Neuronal stem cell (in vitro differentiated cells): ENCODE data around the gene LRTM1.

Experiments
- DNase-seq: peaks from one replicate; pipeline ENCODE4 v3.0.0-alpha.2; 2013; ENCODE audit warnings: low spot score
- H2AFZ ChIP-seq: one replicate; pipeline ENCODE4 v1.6.1; 2013; ENCODE audit warnings: mild to moderate bottlenecking, low read length, inconsistent platforms
- H2AK5ac ChIP-seq: 2 replicates; pipeline ENCODE4 v1.6.1; 2013; ENCODE audit warnings: low read depth, mild to moderate bottlenecking, inconsistent platforms, low read length, moderate library complexity, mixed read lengths
- H2BK120ac ChIP-seq: 2 replicates; pipeline ENCODE4 v1.6.1; 2013; ENCODE audit warnings: low read depth, mild to moderate bottlenecking, inconsistent platforms, low read length, moderate library complexity, mixed read lengths
- H2BK12ac ChIP-seq: one replicate; pipeline ENCODE4 v1.6.1; 2013; ENCODE audit warnings: low read length, inconsistent platforms
- H2BK15ac ChIP-seq: 2 replicates; pipeline ENCODE4 v1.6.1; 2013; ENCODE audit warnings: mild to moderate bottlenecking, low read length, inconsistent platforms, mixed read lengths
- H2BK5ac ChIP-seq: one replicate; pipeline ENCODE4 v1.6.1; 2013; ENCODE audit warnings: inconsistent platforms, mild to moderate bottlenecking, low read length, moderate library complexity
- H3K14ac ChIP-seq: one replicate; pipeline ENCODE4 v1.6.1; 2013; ENCODE audit warnings: low read length, inconsistent platforms
- H3K18ac ChIP-seq: 2 replicates; pipeline ENCODE4 v1.6.1; 2013; ENCODE audit warnings: low read length, inconsistent platforms
- H3K23ac ChIP-seq: 2 replicates; pipeline ENCODE4 v1.6.1; 2013; ENCODE audit warnings: low read depth, mild to moderate bottlenecking, mixed read lengths, low read length, inconsistent platforms; ENCODE audit not compliant: poor library complexity
- H3K27ac ChIP-seq: replicated peaks from 3 replicates; pipeline ENCODE4 v1.5.1; 2013; ENCODE audit warnings: low read length, inconsistent platforms
- H3K27me3 ChIP-seq, 3 experiments: 2 replicates each; pipeline ENCODE4 v1.6.1; 2013; ENCODE audit warnings: low read length in 3 of 3, mild to moderate bottlenecking in 2 of 3, inconsistent platforms in 1 of 3, low read depth in 1 of 3, mixed read lengths in 1 of 3, moderate library complexity in 1 of 3; ENCODE audit not compliant: control insufficient read depth in 3 of 3, insufficient read depth in 3 of 3
- H3K36me3 ChIP-seq, 2 donors: replicated peaks in 1 of 2; 2 replicates each; pipeline ENCODE4 v1.6.1; 2013; ENCODE audit warnings: low read length in 2 of 2; ENCODE audit not compliant: control insufficient read depth in 2 of 2, insufficient read depth in 2 of 2
- H3K4ac ChIP-seq: 2 replicates; pipeline ENCODE4 v1.6.1; 2013; ENCODE audit warnings: inconsistent platforms, mild to moderate bottlenecking, low read length, moderate library complexity
- H3K4me1 ChIP-seq, 2 donors: 1 replicate in 1 of 2; 2 replicates in 1 of 2; pipeline ENCODE4 v1.6.1; 2013; ENCODE audit warnings: low read length in 2 of 2, low read depth in 1 of 2; ENCODE audit not compliant: control insufficient read depth in 2 of 2, insufficient read depth in 1 of 2
- H3K4me2 ChIP-seq: one replicate; pipeline ENCODE4 v1.6.1; 2013; ENCODE audit warnings: mild to moderate bottlenecking, low read length, inconsistent platforms; ENCODE audit not compliant: insufficient read depth, poor library complexity, severe bottlenecking
- H3K4me3 ChIP-seq, 2 donors: 2 replicates each; pipeline ENCODE4 v1.5.1; 2013; ENCODE audit warnings: low read length in 2 of 2, mild to moderate bottlenecking in 2 of 2, inconsistent platforms in 1 of 2, moderate library complexity in 1 of 2
- H3K79me1 ChIP-seq: one replicate; pipeline ENCODE4 v1.6.1; 2013; ENCODE audit warnings: low read depth, mild to moderate bottlenecking, inconsistent platforms, low read length, moderate library complexity
- H3K9ac ChIP-seq: one replicate; pipeline ENCODE4 v1.6.1; 2013; ENCODE audit warnings: mild to moderate bottlenecking, low read depth, low read length, inconsistent platforms; ENCODE audit not compliant: poor library complexity
- H3K9me3 ChIP-seq, 2 donors: replicated peaks in 1 of 2; 2 replicates each; pipeline versions ENCODE3 to v1.6.1; 2013; ENCODE audit warnings: low read length in 2 of 2, mild to moderate bottlenecking in 2 of 2, inconsistent platforms in 1 of 2, low read depth in 1 of 2, mixed read lengths in 1 of 2, moderate library complexity in 1 of 2; ENCODE audit not compliant: control insufficient read depth in 2 of 2, insufficient read depth in 1 of 2
- H4K8ac ChIP-seq: one replicate; pipeline ENCODE4 v1.6.1; 2013; ENCODE audit warnings: low read depth, mild to moderate bottlenecking, inconsistent platforms, low read length, moderate library complexity
- H4K91ac ChIP-seq: one replicate; pipeline ENCODE4 v1.6.1; 2013; ENCODE audit warnings: low read length, low read depth, mild to moderate bottlenecking, inconsistent platforms; ENCODE audit not compliant: poor library complexity
- WGBS, 2 donors: extraction: QIAGEN DNeasy Blood & Tissue Kit; methylation state at CpG; one replicate each; pipeline ENCODE4 v1.1.7; 2013; ENCODE audit warnings: missing lambda C conversion rate in 2 of 2, mixed read lengths in 1 of 2; ENCODE audit not compliant: insufficient read length in 2 of 2, insufficient replicate concordance in 1 of 2; ENCODE audit errors: extremely low coverage in 2 of 2; 5-methylcytosine and 5-hydroxymethylcytosine counted together

LRTM1 gene

GRCh38 chr3:54906763-54907162 is 21.1 kb downstream of the LRTM1 start:
- no peak overlapping the region for H4K91ac ChIP-seq
- no peak overlapping the region for H2BK15ac ChIP-seq
- no peak overlapping the region for H2BK5ac ChIP-seq
- no peak overlapping the region for H2BK120ac ChIP-seq
- no peak overlapping the region for H3K18ac ChIP-seq
- no peak overlapping the region for H2AK5ac ChIP-seq
- H2BK12ac ChIP-seq = no peak overlapping the region
- H3K23ac ChIP-seq = no peak overlapping the region
- H3K27me3 ChIP-seq = no peaks in the 10 kb centered on the region
- WGBS, 2 donors = no CpG with 5 or more reads among the region's 2 CpGs
- no peaks in the 10 kb centered on the region for H3K36me3 ChIP-seq
- peaks cover 0 to under 1% of the 10 kb centered on the region in 2 donors for H3K9me3 ChIP-seq
- H3K9ac ChIP-seq = no peak overlapping the region
- no peak overlapping the region for H2AFZ ChIP-seq
- no peak overlapping the region for H3K27ac ChIP-seq
- no peaks in the 10 kb centered on the region for H3K79me1 ChIP-seq
- no peak overlapping the region for H3K14ac ChIP-seq
- H3K4me2 ChIP-seq = no peak overlapping the region
- H4K8ac ChIP-seq = no peak overlapping the region
- no peak for DNase-seq
- H3K4me1 ChIP-seq = no peaks in the 10 kb centered on the region
- H3K4ac ChIP-seq = no peak overlapping the region
- no peak overlapping the region for H3K4me3 ChIP-seq

DNA sequence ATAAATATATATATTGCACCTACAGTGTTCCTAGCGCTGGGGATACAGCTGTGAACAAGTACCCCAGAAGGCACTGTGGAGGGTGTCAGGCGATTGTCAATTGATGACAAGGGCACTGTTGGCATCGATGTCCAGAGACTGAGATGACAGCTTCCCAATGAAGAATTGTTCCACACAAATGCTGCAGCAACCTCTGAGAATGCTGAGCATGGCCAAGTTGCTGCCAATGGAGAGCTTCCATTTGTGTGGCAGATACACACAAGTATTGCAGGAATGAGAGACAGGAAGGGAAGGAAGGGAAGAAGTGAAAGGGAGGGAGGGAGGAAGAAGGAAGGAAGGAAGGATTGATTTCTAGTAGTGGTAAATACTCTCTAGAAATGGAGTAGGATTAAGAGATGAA is 21.9 kb downstream of the LRTM1 start:
- Histone ChIP-seq H3K23ac (no peak overlapping the region), H3K4ac (no peak overlapping the region), H2AFZ (no peak overlapping the region), H2AK5ac (no peak overlapping the region), H4K91ac (no peak overlapping the region), H3K9ac (no peak overlapping the region), H3K9me3 (no peaks in the 10 kb centered on the region), H3K18ac (no peak overlapping the region), H3K79me1 (no peaks in the 10 kb centered on the region), H3K4me3 (no peak overlapping the region), H4K8ac (no peak overlapping the region), H3K27ac (no peak overlapping the region), H3K4me1 (no peaks in the 10 kb centered on the region), H3K14ac (no peak overlapping the region), H2BK12ac (no peak overlapping the region), H3K4me2 (no peak overlapping the region), H2BK15ac (no peak overlapping the region), H3K27me3 (no peaks in the 10 kb centered on the region), H2BK5ac (no peak overlapping the region), H3K36me3 (no peaks in the 10 kb centered on the region), H2BK120ac (no peak overlapping the region)
- no peak for DNase-seq
- WGBS, 2 donors = no CpG with 5 or more reads among the region's 3 CpGs

DNA sequence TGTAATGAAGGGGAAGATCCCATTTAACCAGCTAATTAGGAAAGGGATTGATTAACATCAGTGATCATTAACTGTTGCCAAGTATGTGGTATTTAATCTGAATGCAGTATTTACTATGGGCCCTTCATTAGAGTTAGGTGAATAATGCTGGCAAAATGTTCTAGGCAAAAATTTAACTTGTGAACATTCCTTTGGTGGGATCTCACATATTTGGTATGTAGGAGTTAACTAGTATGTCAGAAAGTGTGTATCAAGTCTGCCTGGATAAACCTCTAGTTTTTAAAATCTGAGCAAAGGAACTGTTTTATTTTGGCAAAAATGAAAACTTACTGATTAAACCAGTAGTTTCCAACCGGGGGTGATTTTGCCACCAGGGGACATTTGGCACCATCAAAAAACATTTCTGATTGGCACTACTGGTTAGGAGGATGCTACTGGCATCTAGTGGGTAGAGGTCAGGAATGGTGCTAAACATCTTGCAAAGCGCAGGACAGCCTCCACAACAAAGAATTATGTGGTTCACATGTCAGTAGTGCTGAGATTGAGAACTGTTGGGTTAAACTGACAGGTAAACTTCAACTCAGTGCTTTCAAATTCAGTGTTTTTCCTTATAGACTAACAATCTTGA is 22.5 kb downstream of the LRTM1 start:
- Histone ChIP-seq H3K4ac (no peak overlapping the region), H3K79me1 (no peaks in the 10 kb centered on the region), H3K9ac (no peak overlapping the region), H2AFZ (no peak overlapping the region), H3K27ac (no peak overlapping the region), H3K23ac (no peak overlapping the region), H3K27me3 (no peaks in the 10 kb centered on the region), H2AK5ac (no peak overlapping the region), H3K14ac (no peak overlapping the region), H3K4me2 (no peak overlapping the region), H2BK120ac (no peak overlapping the region), H3K4me1 (no peaks in the 10 kb centered on the region), H2BK5ac (no peak overlapping the region), H4K91ac (no peak overlapping the region), H4K8ac (no peak overlapping the region), H3K9me3 (no peaks in the 10 kb centered on the region), H3K4me3 (no peak overlapping the region), H2BK12ac (no peak overlapping the region), H2BK15ac (no peak overlapping the region), H3K18ac (no peak overlapping the region), H3K36me3 (no peaks in the 10 kb centered on the region)
- DNase-seq = no peak
- no CpG with 5 or more reads among the region's 2 CpGs for WGBS, 2 donors

- no peak for DNase-seq
- H3K27me3 ChIP-seq = no peaks in the 10 kb centered on the region
- no peak overlapping the region for H2AK5ac ChIP-seq
- no peaks in the 10 kb centered on the region for H3K4me1 ChIP-seq
- no peak overlapping the region for H4K8ac ChIP-seq
- no peak overlapping the region for H2BK5ac ChIP-seq
- no peak overlapping the region for H2BK12ac ChIP-seq
- H3K23ac ChIP-seq = no peak overlapping the region
- no peak overlapping the region for H3K14ac ChIP-seq
- WGBS, 2 donors = no CpG with 5 or more reads among the region's 4 CpGs
- no peaks in the 10 kb centered on the region for H3K9me3 ChIP-seq
- no peak overlapping the region for H3K27ac ChIP-seq
- no peak overlapping the region for H3K4ac ChIP-seq
- no peak overlapping the region for H3K18ac ChIP-seq
- no peak overlapping the region for H2AFZ ChIP-seq
- no peak overlapping the region for H2BK15ac ChIP-seq
- no peaks in the 10 kb centered on the region for H3K36me3 ChIP-seq
- H3K4me2 ChIP-seq = no peak overlapping the region
- H3K9ac ChIP-seq = no peak overlapping the region
- H4K91ac ChIP-seq = no peak overlapping the region
- no peak overlapping the region for H2BK120ac ChIP-seq
- no peak overlapping the region for H3K4me3 ChIP-seq
- H3K79me1 ChIP-seq = no peaks in the 10 kb centered on the region
These were observed 25.8 kb downstream of the LRTM1 start for GRCh38 chr3:54901906-54902685.
